NCI-H1930 (cell line): ENCODE data around the gene CLEC4A.
"Not testable (repeated sequence)": the region's sequence is repeated elsewhere in the genome, so short reads cannot be mapped to it uniquely, and the experiment has no call there.

Experiments
- DNase-seq, 2 experiments: peaks; one replicate each; lab custom pipeline; 2025; lab: John Stamatoyannopoulos, UW

The CLEC4A gene

GRCh38 chr12:8123124-8123912, at the start of gene CLEC4A:
TSS of gene CLEC4A (plus strand) at chr12:8123617. CDS start at chr12:8123879, 262 bp downstream.
- DNase-seq, result no peak

GRCh38 chr12:8075935-8076334, 47.5 kb upstream of the CLEC4A start:
- no peak for DNase-seq

- DNase-seq, result no peak
These were observed 47.1 kb upstream of the CLEC4A start for GRCh38 chr12:8076366-8076765.

- peak; percentile 34 to 47 for DNase-seq
These were observed 46.2 kb upstream of the CLEC4A start for GRCh38 chr12:8077207-8077606.

GRCh38 chr12:8078398-8078797, 45.0 kb upstream of the CLEC4A start:
- peak; percentile 47 to 51 for DNase-seq

GRCh38 chr12:8078916-8079315, 44.5 kb upstream of the CLEC4A start:
- DNase-seq, result no peak

GRCh38 chr12:8080120-8080519, 43.3 kb upstream of the CLEC4A start:
- DNase-seq, result no peak

GRCh38 chr12:8081251-8081920, 42.0 kb upstream of the CLEC4A start:
- no peak for DNase-seq

- DNase-seq, result no peak
These were observed 40.7 kb upstream of the CLEC4A start for GRCh38 chr12:8082808-8083100.

- not testable (repeated sequence) for DNase-seq
These were observed 39.1 kb upstream of the CLEC4A start for GRCh38 chr12:8084351-8084750.

GRCh38 chr12:8087666-8088065, 35.8 kb upstream of the CLEC4A start:
- DNase-seq, result no peak

GRCh38 chr12:8088574-8088973, 34.8 kb upstream of the CLEC4A start:
- no peak for DNase-seq

GRCh38 chr12:8089277-8089676, 34.1 kb upstream of the CLEC4A start:
- DNase-seq, result not testable (repeated sequence)

GRCh38 chr12:8089716-8090115, 33.7 kb upstream of the CLEC4A start:
- DNase-seq, result no peak

GRCh38 chr12:8093291-8093690, 30.1 kb upstream of the CLEC4A start:
- no peak for DNase-seq

GRCh38 chr12:8096281-8096915, 27.0 kb upstream of the CLEC4A start:
- no peak for DNase-seq

- DNase-seq, result no peak
These were observed 24.2 kb upstream of the CLEC4A start for GRCh38 chr12:8099235-8099634.

GRCh38 chr12:8108808-8109398, 14.5 kb upstream of the CLEC4A start:
- peak; percentile 40 to 64 for DNase-seq

GRCh38 chr12:8113117-8113516, 10.3 kb upstream of the CLEC4A start:
- not testable (repeated sequence) for DNase-seq

GRCh38 chr12:8120072-8120713, 3.2 kb upstream of the CLEC4A start:
- DNase-seq, result no peak

- DNase-seq, result no peak
These were observed 3.7 kb downstream of the CLEC4A start for GRCh38 chr12:8127138-8127537.
